Muscle layer of colon (tissue), 2 donors: ENCODE data around the gene BBS7.

Experiments
- H3K27ac ChIP-seq: one replicate; pipeline ENCODE4 v1.7.0; 2013; ENCODE audit warnings: low read depth, mild to moderate bottlenecking, low read length, moderate library complexity
- H3K27me3 ChIP-seq, 2 donors: one replicate each; pipeline ENCODE4 v1.7.0; 2013; ENCODE audit warnings: low read length in 2 of 2, mild to moderate bottlenecking in 2 of 2; ENCODE audit not compliant: insufficient read depth in 2 of 2, control insufficient read depth in 1 of 2
- H3K36me3 ChIP-seq: one replicate; pipeline ENCODE4 v1.7.0; 2013; ENCODE audit warnings: mild to moderate bottlenecking, low read length; ENCODE audit not compliant: insufficient read depth
- H3K4me1 ChIP-seq: one replicate; pipeline ENCODE4 v1.7.0; 2013; ENCODE audit warnings: mild to moderate bottlenecking, low read length; ENCODE audit not compliant: insufficient read depth
- H3K4me3 ChIP-seq, 2 donors: one replicate each; pipeline ENCODE4 v1.7.0; 2013; ENCODE audit warnings: low read length in 2 of 2, low read depth in 1 of 2, mild to moderate bottlenecking in 1 of 2, moderate library complexity in 1 of 2
- H3K9ac ChIP-seq: one replicate; pipeline ENCODE4 v1.7.0; 2013; ENCODE audit warnings: low read length
- H3K9me3 ChIP-seq: one replicate; pipeline ENCODE4 v1.7.0; 2013; ENCODE audit warnings: mild to moderate bottlenecking, low read length
- donor health status: abdominal sarcoma.
- donor health status: Adenocarcinoma of cecum.

The BBS7 gene

DNA sequence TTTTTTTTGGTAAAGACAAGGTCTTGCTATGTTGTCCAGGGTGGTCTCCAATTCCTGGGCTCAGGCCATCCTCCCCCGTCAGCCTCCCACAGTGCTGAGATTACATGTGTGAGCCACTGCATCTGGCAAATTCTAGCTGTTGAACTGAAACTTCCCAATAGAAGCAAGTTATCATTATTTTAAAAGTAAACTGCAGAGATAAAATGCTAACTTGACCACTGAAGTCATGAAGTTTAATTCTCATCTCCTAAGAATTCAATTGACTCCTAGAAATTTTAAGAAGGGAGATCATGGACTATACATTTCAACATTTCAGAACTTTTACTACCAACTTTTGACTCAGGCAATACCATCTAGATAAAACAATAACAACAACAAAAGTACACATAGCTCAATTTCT, 80.8 kb downstream of the BBS7 start:
- Histone ChIP-seq H3K9ac (no peak overlapping the region), H3K27me3 (no peaks in the 10 kb centered on the region), H3K36me3 (no peaks in the 10 kb centered on the region), H3K9me3 (no peaks in the 10 kb centered on the region), H3K4me1 (no peaks in the 10 kb centered on the region), H3K4me3 (no peak overlapping the region), H3K27ac (no peak overlapping the region)

DNA sequence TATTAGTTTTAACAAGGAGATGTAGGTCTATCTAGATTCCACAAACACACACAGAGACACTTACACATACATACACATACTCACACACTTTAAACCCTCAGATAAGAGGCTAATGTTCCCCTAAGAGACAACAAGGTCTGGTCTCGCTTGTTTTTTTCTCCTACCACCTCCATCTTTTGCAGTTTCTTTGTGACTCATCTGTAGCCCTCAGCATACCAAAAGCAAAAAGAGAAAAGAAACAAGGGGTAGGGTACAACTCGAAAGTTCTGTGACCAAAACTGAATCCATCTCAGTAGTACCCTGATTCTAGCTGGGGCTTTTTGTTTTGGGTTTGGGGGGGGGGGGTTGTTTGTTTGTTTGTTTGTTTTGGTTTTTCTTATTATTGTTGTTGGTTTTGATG, 81.4 kb downstream of the BBS7 start:
- Histone ChIP-seq H3K27ac (no peak overlapping the region), H3K9me3 (no peaks in the 10 kb centered on the region), H3K4me3 (no peak overlapping the region)

DNA sequence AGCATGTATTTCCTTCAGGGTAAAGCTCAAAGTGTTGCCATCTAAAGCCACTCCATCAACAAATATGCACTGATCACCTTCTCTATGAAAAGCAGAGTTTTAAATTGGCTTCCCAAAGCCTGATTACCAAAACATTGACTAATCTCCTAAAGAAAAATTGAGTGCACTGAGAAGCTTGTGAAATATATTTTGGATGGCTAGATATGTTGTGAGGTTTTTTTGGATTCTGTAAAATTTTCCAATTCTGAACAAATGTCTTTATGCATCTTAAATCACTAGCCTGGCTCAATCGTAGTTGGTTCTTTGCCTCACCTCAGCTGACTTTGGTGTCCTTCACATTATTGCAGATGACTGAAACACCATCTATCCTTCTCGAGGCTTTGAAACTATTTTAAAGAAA, 84.1 kb downstream of the BBS7 start:
- H3K27me3 ChIP-seq = no peaks in the 10 kb centered on the region
- H3K4me1 ChIP-seq = no peaks in the 10 kb centered on the region
- no peaks in the 10 kb centered on the region for H3K36me3 ChIP-seq
- H3K4me3 ChIP-seq = no peak overlapping the region
- H3K9me3 ChIP-seq = no peaks in the 10 kb centered on the region
- no peak overlapping the region for H3K9ac ChIP-seq
- H3K27ac ChIP-seq = no peak overlapping the region

More for the DNA sequence above, 81.4 kb downstream of the BBS7 start:
- Histone ChIP-seq H3K4me1 (no peaks in the 10 kb centered on the region), H3K36me3 (no peaks in the 10 kb centered on the region), H3K27me3 (no peaks in the 10 kb centered on the region), H3K9ac (no peak overlapping the region)

DNA sequence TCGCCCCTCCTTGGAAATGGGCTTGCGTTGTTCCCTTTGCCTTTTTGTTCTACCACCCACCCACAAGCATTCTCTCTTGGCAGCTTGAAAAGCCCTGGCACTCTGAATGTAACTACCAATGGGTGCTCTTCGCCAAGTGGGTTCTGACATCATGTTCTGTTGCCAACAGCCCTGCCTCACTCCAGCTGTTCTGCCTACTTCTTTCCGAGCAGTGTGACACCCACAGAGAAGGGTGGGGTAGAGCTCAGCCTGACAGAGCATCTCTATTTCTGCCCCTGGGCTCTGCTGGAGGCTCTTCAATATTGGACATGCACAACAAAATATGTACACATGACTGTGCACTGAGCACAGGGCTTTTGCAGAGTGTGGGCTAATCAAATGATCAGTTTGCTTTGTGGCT, 84.8 kb downstream of the BBS7 start:
- Histone ChIP-seq H3K27ac (no peak overlapping the region), H3K9me3 (no peaks in the 10 kb centered on the region), H3K9ac (no peak overlapping the region), H3K27me3 (no peaks in the 10 kb centered on the region), H3K4me3 (no peak overlapping the region), H3K36me3 (no peaks in the 10 kb centered on the region), H3K4me1 (no peaks in the 10 kb centered on the region)

DNA sequence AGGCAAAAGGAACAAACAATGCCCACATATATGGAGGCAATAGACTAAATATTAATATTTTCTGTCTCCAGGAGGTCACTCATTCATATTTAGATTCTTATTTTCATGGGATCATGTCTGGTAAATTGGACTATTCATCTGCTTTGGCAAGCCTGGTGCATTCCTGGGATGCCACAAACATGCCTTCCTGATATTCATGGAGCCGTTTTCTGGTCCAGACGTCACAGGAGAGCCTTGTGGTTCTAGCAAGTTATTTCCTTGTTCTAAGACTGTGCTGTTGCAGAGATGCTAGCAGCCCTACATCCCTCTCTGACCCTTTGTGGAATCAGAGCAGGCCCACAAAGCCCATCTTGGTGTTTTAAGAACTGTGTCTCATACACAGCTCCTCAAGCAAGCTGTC, 85.3 kb downstream of the BBS7 start:
- H3K27ac ChIP-seq = no peak overlapping the region
- no peaks in the 10 kb centered on the region for H3K27me3 ChIP-seq
- H3K4me1 ChIP-seq = no peaks in the 10 kb centered on the region
- no peaks in the 10 kb centered on the region for H3K36me3 ChIP-seq
- no peak overlapping the region for H3K9ac ChIP-seq
- H3K4me3 ChIP-seq = no peak overlapping the region
- H3K9me3 ChIP-seq = no peaks in the 10 kb centered on the region

DNA sequence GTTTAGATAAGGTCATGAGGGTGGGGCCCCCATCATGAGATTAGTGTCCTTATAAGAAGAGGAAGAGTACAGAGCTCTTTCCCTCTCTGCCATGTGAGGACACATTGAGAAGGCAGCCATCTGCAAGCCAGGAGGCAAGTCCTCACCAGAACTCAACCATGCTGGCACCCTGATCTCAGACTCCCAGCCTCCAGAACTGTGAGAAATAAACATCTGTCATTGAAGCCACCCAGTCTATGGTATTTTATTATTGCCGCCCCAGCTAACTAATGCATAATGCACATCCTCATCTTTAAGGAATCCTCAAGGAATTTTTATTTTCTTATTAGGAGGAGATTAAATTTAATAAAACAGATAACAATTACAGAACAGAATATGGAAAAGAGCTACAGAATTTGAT, 85.9 kb downstream of the BBS7 start:
- Histone ChIP-seq H3K4me3 (no peak overlapping the region), H3K9ac (no peak overlapping the region), H3K36me3 (no peaks in the 10 kb centered on the region), H3K27ac (no peak overlapping the region), H3K4me1 (no peaks in the 10 kb centered on the region), H3K27me3 (no peaks in the 10 kb centered on the region), H3K9me3 (no peaks in the 10 kb centered on the region)

DNA sequence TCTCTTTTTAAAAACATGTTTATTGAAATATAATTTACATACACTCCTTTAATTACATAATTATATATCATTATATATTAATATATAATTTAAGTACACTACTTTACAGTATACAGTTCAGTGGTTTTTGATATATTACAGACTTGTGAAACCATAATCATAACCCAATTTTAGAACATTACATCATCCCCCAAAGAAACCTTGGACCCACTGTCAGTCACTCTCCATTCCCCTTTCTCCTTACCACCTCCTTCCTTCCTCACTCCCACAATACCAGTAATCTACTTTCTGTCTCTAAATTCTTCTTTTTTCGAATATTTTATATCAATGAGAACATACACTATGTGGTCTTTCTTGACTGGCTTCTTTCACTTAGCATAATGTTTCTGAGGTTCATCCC, 87.1 kb downstream of the BBS7 start:
- Histone ChIP-seq H3K27ac (no peak overlapping the region), H3K9ac (no peak overlapping the region), H3K9me3 (no peaks in the 10 kb centered on the region), H3K4me3 (no peak overlapping the region), H3K36me3 (no peaks in the 10 kb centered on the region), H3K27me3 (no peaks in the 10 kb centered on the region), H3K4me1 (no peaks in the 10 kb centered on the region)

DNA sequence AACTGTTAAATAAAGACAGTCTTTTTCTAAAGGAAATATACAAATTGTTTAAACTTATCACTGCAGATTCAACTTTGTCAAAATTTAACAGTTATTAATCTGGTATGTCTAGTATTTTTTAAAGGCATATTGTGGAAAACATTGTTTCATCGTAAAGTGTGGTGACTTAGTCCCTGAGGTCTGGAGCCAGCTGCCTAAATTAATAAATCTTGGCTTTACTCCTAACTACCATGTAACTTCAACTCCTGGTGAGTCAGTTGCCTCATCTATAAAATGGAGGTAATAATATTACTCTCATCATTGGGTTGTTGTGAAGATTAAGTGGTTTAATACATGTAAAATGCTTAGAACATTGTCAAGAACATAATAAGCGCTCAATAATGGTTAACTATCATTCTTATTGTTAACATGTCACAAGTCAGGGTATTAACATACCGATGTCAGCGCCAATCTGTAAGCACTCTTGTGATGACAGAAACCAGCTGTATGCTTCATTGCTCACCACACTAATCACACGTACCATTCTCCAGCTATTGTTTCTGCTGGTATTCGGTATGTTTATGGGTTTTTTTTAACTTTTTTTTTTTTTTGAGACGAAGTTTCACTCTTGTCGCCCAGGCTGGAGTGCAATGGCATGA, 91.2 kb downstream of the BBS7 start:
- Histone ChIP-seq H3K9me3 (no peaks in the 10 kb centered on the region), H3K36me3 (no peaks in the 10 kb centered on the region), H3K4me3 (no peak overlapping the region), H3K9ac (no peak overlapping the region), H3K27ac (no peak overlapping the region), H3K4me1 (no peaks in the 10 kb centered on the region), H3K27me3 (no peaks in the 10 kb centered on the region)

DNA sequence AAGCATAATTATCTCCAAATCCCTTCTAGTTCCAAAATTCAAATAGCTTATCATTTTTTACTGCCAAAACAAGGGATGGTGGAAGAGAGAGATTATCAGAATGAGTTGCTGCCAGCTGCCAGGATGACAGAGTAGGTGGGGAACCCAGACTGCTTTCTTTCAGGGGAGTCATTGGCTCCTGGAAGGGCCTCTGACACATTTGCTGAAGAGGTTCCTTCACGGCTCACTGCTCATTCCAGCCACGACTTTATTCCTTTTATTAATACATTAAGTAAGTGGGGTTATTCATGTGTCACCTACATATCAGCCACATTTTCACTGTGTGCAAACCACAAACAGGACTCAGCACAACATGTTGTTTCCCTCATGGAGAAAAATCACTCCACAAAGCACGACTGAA, 92.6 kb downstream of the BBS7 start:
- Histone ChIP-seq H3K27me3 (no peaks in the 10 kb centered on the region), H3K9me3 (no peaks in the 10 kb centered on the region), H3K27ac (no peak overlapping the region), H3K4me1 (no peaks in the 10 kb centered on the region), H3K4me3 (no peak overlapping the region), H3K9ac (no peak overlapping the region), H3K36me3 (no peaks in the 10 kb centered on the region)

DNA sequence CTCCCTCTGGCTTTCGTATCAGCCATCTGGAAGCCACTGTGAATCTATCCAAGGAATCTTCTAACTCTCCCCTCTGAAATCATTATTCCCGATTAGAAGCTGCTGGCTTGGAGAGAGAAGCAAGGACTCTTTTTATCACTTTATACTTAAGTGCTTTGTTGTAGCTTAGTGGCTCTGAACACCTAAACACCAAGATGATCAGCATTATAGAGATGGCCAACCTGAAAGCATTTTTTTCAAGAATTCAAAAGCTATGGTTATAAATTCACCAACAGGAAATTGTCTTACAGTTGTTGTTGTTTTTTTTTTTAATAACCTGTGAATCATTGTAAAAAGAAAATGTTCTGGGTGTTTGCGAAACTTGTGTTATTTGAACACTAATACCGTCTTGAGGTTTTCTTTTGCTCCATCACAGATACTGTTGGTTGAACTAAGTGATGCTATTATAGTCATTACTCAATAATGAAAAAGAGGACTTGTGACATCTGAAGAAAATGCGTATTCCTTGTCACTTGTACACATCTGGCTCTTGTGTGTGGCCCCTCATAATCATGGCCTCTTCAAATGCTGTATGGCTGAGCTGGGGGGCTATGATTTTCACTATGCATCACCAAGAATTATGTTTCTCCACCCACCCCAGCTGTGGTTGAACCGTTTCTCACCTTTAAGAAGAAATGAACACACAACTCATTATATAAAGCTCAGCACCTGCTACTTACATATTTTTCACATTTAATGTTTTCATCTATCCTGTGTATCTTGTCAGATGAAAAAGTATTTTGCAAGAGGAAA, 93.5 kb downstream of the BBS7 start:
- H3K9me3 ChIP-seq = no peaks in the 10 kb centered on the region
- no peak overlapping the region for H3K9ac ChIP-seq
- no peaks in the 10 kb centered on the region for H3K4me1 ChIP-seq
- H3K27me3 ChIP-seq = no peaks in the 10 kb centered on the region
- no peaks in the 10 kb centered on the region for H3K36me3 ChIP-seq
- no peak overlapping the region for H3K4me3 ChIP-seq
- no peak overlapping the region for H3K27ac ChIP-seq
